Adrenal gland (tissue), 12 donors: ENCODE data around the gene IFI27L1. TPM values are rescaled to one million over a fixed set of nuclear protein-coding genes. Genes with fewer than 3 reads are reported as not detected.
A peak's percentile ranks its signal among the peaks of the same experiment; 100 is the strongest.

Experiments used
- DNase-seq, 7 donors: peaks; one replicate each; pipeline ENCODE4 v3.0.0-alpha.2; 2019 to 2020
- H3K27ac ChIP-seq, 5 donors: fragments of 200-600 bp; sonication (generic) in 4 of 5; 1 replicate in 3 of 5; 2 replicates in 2 of 5; pipeline versions ENCODE4 v1.5.1 to v1.8.0; 2016 to 2020; ENCODE audit warnings: mild to moderate bottlenecking in 1 of 5
- H3K27me3 ChIP-seq: fragments of 200-600 bp; 2 replicates; pipeline ENCODE4 v1.8.0; 2021
- H3K36me3 ChIP-seq, 2 donors: fragments of 200-600 bp; replicated peaks in 1 of 2; 1 replicate in 1 of 2; 2 replicates in 1 of 2; pipeline versions ENCODE4 v1.5.1 to v1.8.0; 2018 to 2022
- H3K4me1 ChIP-seq, 2 donors: fragments of 200-600 bp; replicated peaks in 1 of 2; 1 replicate in 1 of 2; 2 replicates in 1 of 2; pipeline versions ENCODE4 v1.5.1 to v1.8.0; 2018 to 2021
- H3K4me3 ChIP-seq, 4 donors: fragments of 200-600 bp; sonication (generic) in 3 of 4; one replicate each; pipeline ENCODE4 v1.5.1; 2016 to 2018
- H3K9me3 ChIP-seq, 3 donors: fragments of 200-600 bp; sonication (generic) in 1 of 3; replicated peaks in 1 of 3; 1 replicate in 2 of 3; 2 replicates in 1 of 3; pipeline versions ENCODE4 v1.5.1 to v1.8.0; 2016 to 2021
- CTCF ChIP-seq, 6 experiments: fragments of 450-650 bp in 4 of 6; fragments of 200-600 bp in 2 of 6; sonication (generic) in 1 of 6; IDR thresholded peaks; 1 replicate in 5 of 6; 2 replicates in 1 of 6; pipeline versions ENCODE4 v1.5.1 to v1.8.0; 2016 to 2021; ENCODE audit warnings: antibody characterized with exemption in 6 of 6, mild to moderate bottlenecking in 2 of 6, moderate library complexity in 1 of 6
- POLR2A ChIP-seq, 2 donors: fragments of 450-650 bp; IDR thresholded peaks; one replicate each; pipeline ENCODE4 v1.6.1; 2017; ENCODE audit warnings: antibody characterized with exemption in 2 of 2, mild to moderate bottlenecking in 2 of 2, moderate library complexity in 1 of 2
- WGBS, 4 donors: extraction: QIAGEN DNeasy Blood & Tissue Kit in 2 of 4; methylation state at CpG; one replicate each; pipeline versions ENCODE4 v1.1.5 to v1.1.7; 2013 to 2017; 5-methylcytosine and 5-hydroxymethylcytosine counted together
- intact Hi-C, 2 donors: fragments of 100-400 bp; cut with DNase I; formaldehyde crosslinking; loops; one replicate each; pipeline versions ENCODE4 v1.14.1 to v1.15.0; 2022 to 2023
- polyA plus RNA-seq, 3 donors: library from polyadenylated mRNA; stranded (reverse); fragments of 200-250 nt in 2 of 3; fragments of 350-450 nt in 1 of 3; fragmentation: Illumina TruSeq in 1 of 3; extraction: RNeasy Lipid Tissue Mini Kit (QIAGEN cat#74804) in 1 of 3; gene quantifications; one replicate each; pipeline ENCODE4 v1.2.3, GENCODE V29; 2013 to 2014
- total RNA-seq, 9 donors: library from RNA; depleted of rRNA in 4 of 9; stranded (reverse); fragments of >200 nt in 4 of 9; fragments of 120-200 nt in 1 of 9; fragmentation: NEBNext Ultra II Directional in 1 of 9; extraction: Animal tissue kit (Norgen Biotek cat#: 25700) in 1 of 9; gene quantifications; one replicate each; pipeline versions ENCODE4 v1.1.0 to v1.2.4, GENCODE V29; 2013 to 2023
- donor health status: healthy with polysubstance abuse.
- donor health status: Bipolar disorder and iron deficiency.
- donor health status: DM: yes; HTN: yes; CAD: no.
- donor health status: DM: no; HTN: no; CAD: no.
- donor health status: DM: no; HTN: no; CAD: no.
- donor health status: DM: yes; HTN: yes; CAD: no.

The IFI27L1 gene
- total and polyA plus RNA-seq, 12 donors: 39.7 to 233 (median 68.7) TPM

DNA sequence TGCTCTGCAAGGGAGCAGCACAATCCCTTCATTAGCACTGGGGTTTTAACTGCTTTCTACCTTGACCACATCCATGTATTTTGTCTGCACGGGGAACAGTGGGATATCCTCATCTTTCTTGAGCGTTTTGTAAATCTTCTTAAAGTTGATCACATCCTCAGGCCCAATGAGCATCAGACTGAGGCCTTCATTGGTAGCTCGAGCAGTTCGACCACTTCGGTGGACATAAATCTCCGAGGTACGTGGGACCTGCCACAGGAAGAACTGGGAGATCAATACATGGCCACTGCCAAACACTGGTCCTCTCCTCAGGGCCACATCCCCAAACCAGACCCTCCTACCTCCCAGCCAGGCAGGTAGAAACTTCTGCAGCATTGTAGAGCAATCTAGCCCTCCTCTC lies 26.2 kb upstream of the IFI27L1 start:
- peaks cover 38 to 45% of the 10 kb centered on the region in 2 donors for H3K4me1 ChIP-seq
- TF ChIP-seq POLR2A (IDR thresholded peaks at IDR 0.05) (no peak), CTCF (IDR thresholded peaks at IDR 0.05) (no peak)
- intact Hi-C loops: no loop called here
- no peak overlapping the region for H3K4me3 ChIP-seq
- 86 to 89% (median 87%) methylated on average over 7 of the region's 7 CpGs for WGBS, 4 donors
- no peaks in the 10 kb centered on the region for H3K27me3 ChIP-seq
- DNase-seq: peak in 1 of 7 donors; percentile 35
- peaks cover 0 to 95% of the 10 kb centered on the region in 2 donors for H3K36me3 ChIP-seq
- no peaks in the 10 kb centered on the region for H3K9me3 ChIP-seq
- H3K27ac ChIP-seq: no peak overlapping the region

DNA sequence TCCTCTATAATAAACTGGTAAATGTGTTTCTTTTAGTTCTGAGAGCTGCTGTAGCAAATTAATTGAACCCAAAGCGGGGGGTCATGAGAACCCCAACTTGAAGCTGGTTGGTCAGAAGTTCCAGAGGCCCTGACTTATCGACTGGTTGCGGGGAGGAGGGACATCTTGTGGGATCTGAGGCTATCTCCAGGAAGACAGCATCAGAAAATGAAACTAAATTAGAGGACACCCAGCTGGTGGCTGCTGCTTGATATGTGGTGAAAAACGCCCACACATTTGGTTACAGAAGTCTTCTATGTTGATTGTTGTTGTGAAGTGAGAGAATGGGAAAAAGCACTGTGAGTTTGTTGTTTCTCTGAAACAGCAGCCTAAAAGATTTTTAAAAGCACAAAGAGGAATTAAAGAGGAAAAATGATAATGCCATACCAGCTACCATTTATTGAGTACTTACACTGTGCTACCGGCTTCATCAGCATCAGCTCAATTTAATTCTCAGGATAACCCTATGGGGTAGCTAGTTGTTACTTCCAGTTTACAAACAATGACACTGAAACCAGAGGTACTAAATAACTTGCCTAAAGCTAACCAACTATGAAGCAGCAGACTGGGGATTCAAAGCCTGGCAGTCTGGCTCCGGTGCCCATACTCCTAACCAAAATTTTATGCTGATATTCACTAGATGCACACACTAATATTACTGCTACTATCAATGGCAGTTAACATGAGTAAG lies 24.4 kb upstream of the IFI27L1 start:
- peaks cover 35 to 58% of the 10 kb centered on the region in 2 donors for H3K4me1 ChIP-seq
- H3K36me3 ChIP-seq: peaks cover 0 to 95% of the 10 kb centered on the region in 2 donors
- intact Hi-C loops: no loop called here
- H3K9me3 ChIP-seq: no peaks in the 10 kb centered on the region
- no peaks in the 10 kb centered on the region for H3K27me3 ChIP-seq
- no peak for TF ChIP-seq POLR2A (IDR thresholded peaks at IDR 0.05)
- TF ChIP-seq CTCF (IDR thresholded peaks at IDR 0.05): no peak
- no peak overlapping the region for H3K4me3 ChIP-seq
- H3K27ac ChIP-seq: peak overlapping the region in 1 of 5 donors; percentile 37
- 69 to 73% (median 71%) methylated on average over 6 of the region's 6 CpGs for WGBS, 4 donors
- DNase-seq: peak in 1 of 7 donors; percentile 54

DNA sequence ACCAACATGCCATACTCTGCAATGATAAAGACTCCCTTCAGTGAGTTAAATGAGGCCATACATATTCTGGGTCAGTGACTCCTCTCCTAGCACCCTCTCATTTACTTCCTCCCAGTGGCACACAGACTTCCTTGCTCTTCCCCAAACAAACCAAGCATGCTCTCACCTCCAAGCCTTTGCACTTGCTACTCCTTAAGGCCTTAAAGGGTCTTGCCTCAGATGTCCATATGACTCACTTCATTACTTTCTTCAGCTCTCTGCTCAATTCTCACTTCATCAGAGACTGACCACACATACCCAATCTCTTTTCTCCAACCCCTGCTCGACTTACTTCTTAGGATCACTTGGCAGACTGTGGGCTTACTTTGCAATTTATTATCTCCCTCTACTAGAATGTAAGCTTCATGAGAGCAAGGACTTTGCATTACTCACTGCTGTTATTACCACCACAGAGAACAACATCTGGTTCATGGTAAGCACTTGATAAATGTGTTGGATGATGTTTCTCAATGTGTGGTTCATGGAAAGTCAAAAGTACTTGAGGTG lies 22.9 kb upstream of the IFI27L1 start:
- DNase-seq: peak in 1 of 7 donors; percentile 23
- H3K4me3 ChIP-seq: no peak overlapping the region
- H3K27ac ChIP-seq: peak overlapping the region in 2 of 5 donors; percentile 36 to 38
- no peaks in the 10 kb centered on the region for H3K9me3 ChIP-seq
- 28 to 52% (median 44%) methylated on average over 1 of the region's 1 CpG for WGBS, 4 donors
- intact Hi-C loops: no loop called here
- H3K27me3 ChIP-seq: no peaks in the 10 kb centered on the region
- H3K36me3 ChIP-seq: peaks cover 0 to 95% of the 10 kb centered on the region in 2 donors
- H3K4me1 ChIP-seq: peaks cover 45 to 70% of the 10 kb centered on the region in 2 donors
- TF ChIP-seq POLR2A (IDR thresholded peaks at IDR 0.05) (no peak), CTCF (IDR thresholded peaks at IDR 0.05) (no peak)

DNA sequence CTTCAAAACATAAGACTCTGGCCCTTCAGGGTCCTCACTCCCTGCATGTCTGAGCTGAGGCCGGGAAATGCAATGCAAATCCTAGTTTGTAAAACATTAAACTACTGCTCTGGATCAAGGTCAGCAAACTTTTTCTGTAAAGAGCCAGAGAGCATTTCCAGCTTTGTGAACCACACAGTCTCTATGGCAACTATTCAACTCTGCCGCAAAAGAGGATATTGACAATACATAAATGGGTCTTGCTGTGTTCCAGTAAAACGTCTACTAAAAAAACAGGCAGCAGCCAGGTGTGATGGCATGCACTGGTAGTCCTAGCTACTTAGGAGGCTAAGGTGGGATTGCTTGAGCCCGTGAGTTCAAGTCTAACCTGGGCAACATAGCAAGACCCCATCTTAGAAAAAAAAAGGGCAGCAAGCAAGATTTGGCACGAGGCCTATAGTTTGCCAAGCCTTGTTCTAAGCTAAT lies 22.4 kb upstream of the IFI27L1 start:
- Histone ChIP-seq H3K4me3 (no peak overlapping the region), H3K27me3 (no peaks in the 10 kb centered on the region), H3K9me3 (no peaks in the 10 kb centered on the region), H3K4me1 (peaks cover 48 to 75% of the 10 kb centered on the region in 2 donors), H3K27ac (peak overlapping the region in 3 of 5 donors; percentile 12 to 38 (median 36)), H3K36me3 (peaks cover 0 to 94% of the 10 kb centered on the region in 2 donors)
- no peak for TF ChIP-seq CTCF (IDR thresholded peaks at IDR 0.05)
- DNase-seq: peak in 2 of 7 donors; percentile 12 to 52
- intact Hi-C loops: no loop called here
- WGBS, 4 donors: 50 to 55% (median 52%) methylated on average over 5 of the region's 5 CpGs
